SHP77 treated with DMSO at 0.1 percent for 48 hours (cell line): ENCODE data around the gene HDAC4.

Experiments used
- DNase-seq: peaks from one replicate; lab custom pipeline; 2025; lab: John Stamatoyannopoulos, UW

Gene HDAC4

GRCh38 chr2:239348563-239349452 lies 52.0 kb downstream of the HDAC4 start:
- no peak for DNase-seq

GRCh38 chr2:239346676-239347075 lies 54.1 kb downstream of the HDAC4 start:
- no peak for DNase-seq

- no peak for DNase-seq
These were observed 55.6 kb downstream of the HDAC4 start for GRCh38 chr2:239345251-239345650.

- peak; percentile 74 for DNase-seq
These were observed 56.0 kb downstream of the HDAC4 start for GRCh38 chr2:239344857-239345216.

GRCh38 chr2:239343946-239344856 lies 56.6 kb downstream of the HDAC4 start:
- no peak for DNase-seq

GRCh38 chr2:239343460-239343859 lies 57.4 kb downstream of the HDAC4 start:
- no peak for DNase-seq

- no peak for DNase-seq
These were observed 59.0 kb downstream of the HDAC4 start for GRCh38 chr2:239341840-239342239.

GRCh38 chr2:239341146-239341732 lies 59.6 kb downstream of the HDAC4 start:
- DNase-seq: no peak

- DNase-seq: no peak
These were observed 60.9 kb downstream of the HDAC4 start for GRCh38 chr2:239339726-239340601.

GRCh38 chr2:239339241-239339640 lies 61.6 kb downstream of the HDAC4 start:
- DNase-seq: no peak

- DNase-seq: no peak
These were observed 62.8 kb downstream of the HDAC4 start for GRCh38 chr2:239337877-239338484.

GRCh38 chr2:239337122-239337876 lies 63.5 kb downstream of the HDAC4 start:
- no peak for DNase-seq

- DNase-seq: no peak
These were observed 69.3 kb downstream of the HDAC4 start for GRCh38 chr2:239331560-239331959.

GRCh38 chr2:239330836-239331235 lies 70.0 kb downstream of the HDAC4 start:
- DNase-seq: no peak

GRCh38 chr2:239329972-239330572 lies 70.7 kb downstream of the HDAC4 start:
- peak; percentile 34 for DNase-seq

- no peak for DNase-seq
These were observed 71.4 kb downstream of the HDAC4 start for GRCh38 chr2:239329284-239329971.

- DNase-seq: no peak
These were observed 72.2 kb downstream of the HDAC4 start for GRCh38 chr2:239328351-239329191.
